GM15510 (cell line): ENCODE data around the gene SYTL2.

Experiments
- POLR2A ChIP-seq: IDR thresholded peaks from 3 replicates; pipeline ENCODE4 v1.6.1; 2011; ENCODE audit warnings: borderline replicate concordance; ENCODE audit not compliant: insufficient read length; ENCODE audit errors: extremely low read depth

SYTL2 gene

GRCh38 chr11:85740481-85741400, 70.2 kb downstream of the SYTL2 start:
- TF ChIP-seq POLR2A, result no peak

GRCh38 chr11:85737738-85738137, 73.2 kb downstream of the SYTL2 start:
- TF ChIP-seq POLR2A, result no peak

GRCh38 chr11:85735876-85736460, 75.0 kb downstream of the SYTL2 start:
- no peak for TF ChIP-seq POLR2A

- no peak for TF ChIP-seq POLR2A
These were observed 78.0 kb downstream of the SYTL2 start for GRCh38 chr11:85732965-85733364.

GRCh38 chr11:85726381-85726780, 84.6 kb downstream of the SYTL2 start:
- TF ChIP-seq POLR2A, result no peak

GRCh38 chr11:85725510-85726258, 85.3 kb downstream of the SYTL2 start:
- TF ChIP-seq POLR2A, result no peak

- no peak for TF ChIP-seq POLR2A
These were observed 86.0 kb downstream of the SYTL2 start for GRCh38 chr11:85724748-85725465.

GRCh38 chr11:85723088-85723487, 87.9 kb downstream of the SYTL2 start:
- no peak for TF ChIP-seq POLR2A

GRCh38 chr11:85721191-85721590, 89.8 kb downstream of the SYTL2 start:
- TF ChIP-seq POLR2A, result no peak

GRCh38 chr11:85718991-85719807, 91.7 kb downstream of the SYTL2 start:
- no peak for TF ChIP-seq POLR2A

- TF ChIP-seq POLR2A, result no peak
These were observed 92.6 kb downstream of the SYTL2 start for GRCh38 chr11:85718126-85718943.

GRCh38 chr11:85717429-85717828, 93.5 kb downstream of the SYTL2 start:
- no peak for TF ChIP-seq POLR2A

GRCh38 chr11:85712953-85713352, 98.0 kb downstream of the SYTL2 start:
- no peak for TF ChIP-seq POLR2A
